NCI-H526 (cell line): Measurements from ENCODE around the gene CTXND1.
"Not testable (repeated sequence)": the region's sequence is repeated elsewhere in the genome, so short reads cannot be mapped to it uniquely, and the experiment has no call there.

Source experiments
- DNase-seq, 2 experiments: peaks; one replicate each; lab custom pipeline; 2025; lab: John Stamatoyannopoulos, UW

The CTXND1 gene

GRCh38 chr15:80252121-80252518 lies at the start of gene CTXND1:
CTXND1 (minus strand) TSS chr15:80252213; CDS start chr15:80201949, 50,264 bp downstream.
- DNase-seq: peak in 1 of 2 experiments; percentile 70

GRCh38 chr15:80301472-80301871 lies 49.5 kb upstream of the CTXND1 start:
- no peak for DNase-seq

GRCh38 chr15:80295777-80296176 lies 43.8 kb upstream of the CTXND1 start:
- not testable (repeated sequence) for DNase-seq

- no peak for DNase-seq
These were observed 40.1 kb upstream of the CTXND1 start for GRCh38 chr15:80292079-80292478.

GRCh38 chr15:80290891-80291290 lies 38.9 kb upstream of the CTXND1 start:
- not testable (repeated sequence) for DNase-seq

GRCh38 chr15:80289528-80290495 lies 37.8 kb upstream of the CTXND1 start:
- DNase-seq: no peak

GRCh38 chr15:80288131-80288530 lies 36.1 kb upstream of the CTXND1 start:
- no peak for DNase-seq

- DNase-seq: no peak
These were observed 34.0 kb upstream of the CTXND1 start for GRCh38 chr15:80286055-80286454.

GRCh38 chr15:80285379-80285778 lies 33.4 kb upstream of the CTXND1 start:
- no peak for DNase-seq

GRCh38 chr15:80283531-80283930 lies 31.5 kb upstream of the CTXND1 start:
- DNase-seq: no peak

- DNase-seq: no peak
These were observed 25.1 kb upstream of the CTXND1 start for GRCh38 chr15:80277147-80277546.

GRCh38 chr15:80275961-80276360 lies 23.9 kb upstream of the CTXND1 start:
- no peak for DNase-seq

GRCh38 chr15:80274996-80275395 lies 23.0 kb upstream of the CTXND1 start:
- DNase-seq: no peak

GRCh38 chr15:80274554-80274953 lies 22.5 kb upstream of the CTXND1 start:
- DNase-seq: no peak

GRCh38 chr15:80272987-80273386 lies 21.0 kb upstream of the CTXND1 start:
- no peak for DNase-seq

- no peak for DNase-seq
These were observed 18.5 kb upstream of the CTXND1 start for GRCh38 chr15:80270472-80270871.

- no peak for DNase-seq
These were observed 16.1 kb upstream of the CTXND1 start for GRCh38 chr15:80268101-80268500.

GRCh38 chr15:80267658-80268057 lies 15.6 kb upstream of the CTXND1 start:
- no peak for DNase-seq

- DNase-seq: no peak
These were observed 14.7 kb upstream of the CTXND1 start for GRCh38 chr15:80266745-80267144.

GRCh38 chr15:80266113-80266512 lies 14.1 kb upstream of the CTXND1 start:
- DNase-seq: no peak

GRCh38 chr15:80265021-80265420 lies 13.0 kb upstream of the CTXND1 start:
- DNase-seq: no peak

GRCh38 chr15:80264031-80264430 lies 12.0 kb upstream of the CTXND1 start:
- DNase-seq: no peak

GRCh38 chr15:80260551-80260950 lies 8.5 kb upstream of the CTXND1 start:
- DNase-seq: no peak
